Thyroid gland (tissue), 4 donors: ENCODE measurements around the gene N4BP2L2.

ENCODE experiments used
- CTCF ChIP-seq, 6 experiments: fragments of 200-600 bp in 3 of 6; fragments of 450-650 bp in 3 of 6; sonication (generic) in 3 of 6; IDR thresholded peaks; one replicate each; pipeline ENCODE4 v1.5.1; 2016 to 2019; ENCODE audit warnings: antibody characterized with exemption in 6 of 6, mild to moderate bottlenecking in 2 of 6, inconsistent platforms in 1 of 6, moderate library complexity in 1 of 6
- POLR2A ChIP-seq, 2 donors: fragments of 450-650 bp; IDR thresholded peaks; one replicate each; pipeline ENCODE4 v1.6.1; 2017; ENCODE audit warnings: antibody characterized with exemption in 2 of 2, mild to moderate bottlenecking in 2 of 2, moderate library complexity in 1 of 2

DNA sequence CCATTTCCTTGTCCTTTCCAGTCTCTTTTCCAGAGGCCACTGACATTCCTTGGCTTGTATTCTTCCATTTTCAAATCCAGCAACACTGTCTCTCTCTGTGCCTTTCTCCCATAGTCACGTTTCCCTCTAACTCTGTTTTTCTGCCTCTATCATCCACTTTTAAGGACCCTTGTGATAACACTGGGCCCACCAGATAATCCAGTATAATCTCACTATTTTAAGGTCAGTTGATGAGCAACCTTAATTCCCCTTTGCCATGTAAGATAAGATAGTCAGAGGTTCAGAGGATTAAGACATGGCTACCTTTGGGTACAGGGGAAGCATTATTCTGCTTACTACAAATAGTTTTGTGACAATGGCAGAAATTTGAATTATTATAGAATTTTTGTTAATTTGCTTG is 64.9 kb downstream of the N4BP2L2 start:
- no peak for TF ChIP-seq CTCF (IDR thresholded peaks at IDR 0.05)
- no peak for TF ChIP-seq POLR2A (IDR thresholded peaks at IDR 0.05)
